ENCODE data around the gene CDC25C.

CDC25C gene

DNA sequence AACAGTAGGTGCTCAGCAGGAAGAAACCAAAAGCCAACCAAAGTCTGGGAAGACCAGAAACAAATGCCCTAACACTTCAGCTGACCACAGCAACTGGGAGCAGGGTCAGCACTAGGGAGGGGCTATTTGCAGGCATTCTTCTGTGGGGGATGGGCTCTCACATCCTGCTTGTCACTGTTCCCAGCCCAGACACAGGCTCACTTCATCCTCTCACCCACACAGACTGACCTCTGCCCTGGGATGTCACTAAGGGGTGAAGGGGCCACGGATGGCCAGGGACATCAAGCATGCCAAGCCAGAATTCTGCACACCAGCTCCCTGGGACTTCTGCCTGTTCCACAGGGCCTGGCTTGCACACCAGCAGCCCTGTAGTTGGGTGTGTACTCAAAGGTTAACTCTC, 85.9 kb downstream of the CDC25C start:
- DNase-seq, result no peak
- H3K27me3 ChIP-seq (ENCODE audit: insufficient read depth, low read depth, severe bottlenecking), result no peaks in the 10 kb centered on the region
- TF ChIP-seq, protein P1, sequence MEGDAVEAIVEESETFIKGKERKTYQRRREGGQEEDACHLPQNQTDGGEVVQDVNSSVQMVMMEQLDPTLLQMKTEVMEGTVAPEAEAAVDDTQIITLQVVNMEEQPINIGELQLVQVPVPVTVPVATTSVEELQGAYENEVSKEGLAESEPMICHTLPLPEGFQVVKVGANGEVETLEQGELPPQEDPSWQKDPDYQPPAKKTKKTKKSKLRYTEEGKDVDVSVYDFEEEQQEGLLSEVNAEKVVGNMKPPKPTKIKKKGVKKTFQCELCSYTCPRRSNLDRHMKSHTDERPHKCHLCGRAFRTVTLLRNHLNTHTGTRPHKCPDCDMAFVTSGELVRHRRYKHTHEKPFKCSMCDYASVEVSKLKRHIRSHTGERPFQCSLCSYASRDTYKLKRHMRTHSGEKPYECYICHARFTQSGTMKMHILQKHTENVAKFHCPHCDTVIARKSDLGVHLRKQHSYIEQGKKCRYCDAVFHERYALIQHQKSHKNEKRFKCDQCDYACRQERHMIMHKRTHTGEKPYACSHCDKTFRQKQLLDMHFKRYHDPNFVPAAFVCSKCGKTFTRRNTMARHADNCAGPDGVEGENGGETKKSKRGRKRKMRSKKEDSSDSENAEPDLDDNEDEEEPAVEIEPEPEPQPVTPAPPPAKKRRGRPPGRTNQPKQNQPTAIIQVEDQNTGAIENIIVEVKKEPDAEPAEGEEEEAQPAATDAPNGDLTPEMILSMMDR (IDR thresholded peaks at IDR 0.05; ENCODE audit: low read depth, low read length), result no peak
- no peaks in the 10 kb centered on the region for H3K9me3 ChIP-seq (ENCODE audit: severe bottlenecking)
- no peaks in the 10 kb centered on the region for H3K36me3 ChIP-seq
- no peak overlapping the region for H3K4me3 ChIP-seq (ENCODE audit: low read depth, low read length)
- H3K27ac ChIP-seq, result no peak overlapping the region

DNA sequence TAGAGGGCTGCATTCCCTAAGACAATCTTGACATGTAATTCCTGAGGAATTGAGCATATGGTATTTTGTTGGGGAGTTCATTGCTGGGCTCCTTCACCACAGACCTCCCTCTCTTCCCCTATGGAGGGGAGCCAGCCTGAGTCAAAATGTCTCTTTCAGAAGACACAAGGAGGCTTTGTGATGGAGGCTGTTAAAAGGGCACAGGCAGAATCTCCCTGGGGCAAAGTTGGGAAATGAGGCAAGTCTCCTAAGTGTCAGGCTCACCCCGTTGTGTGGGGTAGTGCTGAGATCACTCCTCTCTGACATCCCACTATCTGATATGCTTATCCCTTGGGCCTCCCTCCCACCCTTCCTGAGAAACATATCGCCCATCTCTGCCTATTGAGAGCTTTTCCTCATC, 87.8 kb downstream of the CDC25C start:
- peak overlapping the region; percentile 21; the same call in 1 of the 2 replicates for H3K27ac ChIP-seq
- no peaks in the 10 kb centered on the region for H3K27me3 ChIP-seq (ENCODE audit: insufficient read depth, low read depth, severe bottlenecking)
- no peak overlapping the region for H3K4me3 ChIP-seq (ENCODE audit: low read depth, low read length)
- DNase-seq, result no peak
- H3K9me3 ChIP-seq (ENCODE audit: severe bottlenecking), result no peaks in the 10 kb centered on the region
- H3K36me3 ChIP-seq, result no peaks in the 10 kb centered on the region
- TF ChIP-seq, protein P1 (IDR thresholded peaks at IDR 0.05; ENCODE audit: low read depth, low read length), result no peak

DNA sequence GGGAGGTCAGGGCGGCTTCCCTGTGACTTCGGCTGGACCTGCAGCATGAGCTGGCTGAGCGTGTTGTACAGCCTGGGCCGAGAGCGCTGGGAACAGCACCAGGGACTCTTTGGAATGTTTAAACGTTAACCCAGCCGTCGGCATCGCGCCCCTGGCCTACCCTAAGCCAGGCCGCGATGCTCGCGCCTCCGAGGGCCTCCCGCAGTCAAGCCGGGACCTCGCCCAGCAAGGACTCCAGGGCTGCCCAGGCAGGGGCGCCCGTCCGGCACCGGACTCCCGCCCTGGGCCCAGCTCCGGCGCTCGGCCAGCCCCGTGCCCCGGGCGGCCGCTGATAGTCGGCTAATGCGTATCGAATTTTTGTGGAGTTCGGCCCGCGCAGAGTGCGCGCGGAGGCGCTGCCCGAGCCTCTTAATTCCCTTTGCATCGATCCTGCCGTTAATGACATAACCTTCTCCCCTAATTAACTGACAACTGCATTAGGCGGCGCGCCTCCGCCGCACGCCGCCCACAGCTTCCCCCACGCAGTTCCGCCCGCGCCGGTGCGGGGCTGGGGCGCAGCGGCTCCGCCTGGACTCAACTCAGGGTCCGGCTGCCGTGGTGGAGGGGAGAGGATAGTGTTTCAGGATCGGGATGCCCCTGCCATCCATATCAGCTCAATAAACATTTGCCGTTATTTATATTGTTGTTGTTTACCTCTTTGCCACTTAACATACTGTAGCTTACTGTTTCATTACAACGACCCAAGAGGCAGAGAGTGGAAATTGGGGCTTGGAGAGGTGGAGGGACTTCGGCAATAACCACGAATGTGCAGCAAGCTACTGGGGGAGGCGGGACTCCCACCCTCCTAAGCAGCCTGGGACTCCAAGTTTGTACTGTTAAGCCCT, 89.7 kb downstream of the CDC25C start:
- DNase-seq, result peak; percentile 32
- TF ChIP-seq, protein P1 (IDR thresholded peaks at IDR 0.05; ENCODE audit: low read depth, low read length), result no peak
- H3K4me3 ChIP-seq (ENCODE audit: low read depth, low read length), result peak overlapping the region; percentile 31
- no peaks in the 10 kb centered on the region for H3K27me3 ChIP-seq (ENCODE audit: insufficient read depth, low read depth, severe bottlenecking)
- H3K27ac ChIP-seq, result peak overlapping the region; percentile 6; the same call in 1 of the 2 replicates
- no peaks in the 10 kb centered on the region for H3K9me3 ChIP-seq (ENCODE audit: severe bottlenecking)
- H3K36me3 ChIP-seq, result no peaks in the 10 kb centered on the region

DNA sequence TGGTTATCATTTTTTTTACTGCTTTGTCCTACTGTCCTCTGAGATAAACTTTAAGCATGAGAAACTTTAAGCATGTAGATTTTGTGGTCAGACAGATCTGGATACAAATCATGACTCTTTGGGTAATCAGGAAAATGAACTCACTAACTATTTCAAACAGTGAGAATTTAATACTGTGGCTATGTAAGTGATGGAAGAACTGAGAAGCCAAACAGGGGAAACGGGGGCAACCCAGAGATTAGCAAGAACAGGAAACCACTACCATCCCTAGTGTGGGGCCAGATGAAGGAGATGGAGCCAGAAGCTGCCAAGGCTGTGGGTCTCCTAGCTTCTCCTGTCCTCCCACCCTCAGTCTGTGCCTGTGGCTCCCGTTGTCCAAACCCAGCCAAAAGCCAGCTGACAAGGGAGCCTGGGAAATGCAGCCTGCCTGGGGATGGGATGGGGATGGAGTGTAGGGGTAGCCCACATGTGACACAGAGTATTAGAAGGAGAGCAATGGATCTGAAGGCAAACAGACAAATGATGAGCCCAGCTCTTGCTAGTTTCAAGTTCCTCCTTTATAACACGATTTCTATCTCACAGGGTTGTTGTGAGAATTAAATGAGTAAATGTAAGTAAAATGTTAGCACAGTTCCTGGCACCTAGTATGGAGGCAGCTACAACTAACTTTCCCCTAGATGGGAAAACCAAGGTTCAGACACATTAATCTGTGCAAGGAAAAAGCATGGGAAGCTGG, 90.8 kb downstream of the CDC25C start:
- Histone ChIP-seq H3K9me3 (ENCODE audit: severe bottlenecking) (no peaks in the 10 kb centered on the region), H3K4me3 (ENCODE audit: low read depth, low read length) (no peak overlapping the region), H3K27me3 (ENCODE audit: insufficient read depth, low read depth, severe bottlenecking) (no peaks in the 10 kb centered on the region), H3K36me3 (no peaks in the 10 kb centered on the region), H3K27ac (no peak overlapping the region)
- no peak for DNase-seq
- TF ChIP-seq, protein P1 (IDR thresholded peaks at IDR 0.05; ENCODE audit: low read depth, low read length), result no peak

DNA sequence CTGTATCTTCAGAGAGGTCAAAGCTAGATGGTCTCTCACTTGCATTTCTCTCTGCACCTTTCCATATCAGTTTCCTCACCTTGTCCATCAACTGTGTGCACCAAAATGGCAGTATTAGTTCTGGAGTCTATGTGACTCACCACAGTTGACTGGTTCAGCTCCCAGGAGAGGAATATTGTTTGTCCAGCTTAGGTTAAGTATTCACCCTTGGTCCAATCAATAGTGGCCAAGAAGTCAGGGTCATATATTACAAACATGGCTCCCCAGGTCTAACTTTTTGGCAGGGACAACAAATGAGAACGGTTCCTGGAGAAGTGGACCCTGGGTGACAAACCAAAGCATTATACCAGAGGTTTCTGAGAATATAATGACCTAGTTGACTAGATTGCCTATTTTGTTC, 93.6 kb downstream of the CDC25C start:
- Histone ChIP-seq H3K27ac (no peak overlapping the region), H3K4me3 (ENCODE audit: low read depth, low read length) (no peak overlapping the region), H3K36me3 (no peaks in the 10 kb centered on the region), H3K9me3 (ENCODE audit: severe bottlenecking) (no peaks in the 10 kb centered on the region), H3K27me3 (ENCODE audit: insufficient read depth, low read depth, severe bottlenecking) (no peaks in the 10 kb centered on the region)
- TF ChIP-seq, protein P1 (IDR thresholded peaks at IDR 0.05; ENCODE audit: low read depth, low read length), result no peak
- DNase-seq, result no peak
